A673 (cell line): ENCODE measurements around the gene FGGY. TPM values are rescaled to one million over a fixed set of nuclear protein-coding genes. Genes with fewer than 3 reads are reported as not detected.

Source experiments
- BruUV-seq: library from RNA; stranded (reverse); fragments of 400-500 nt; replicated peaks from 2 replicates; lab custom pipeline; 2021; lab: Mats Ljungman, UMichigan
- CTCF ChIA-PET: fragments of 300-600 bp; sonication (Branson Sonifier 250); formaldehyde crosslinking; loops from one replicate; lab custom pipeline; 2022; ENCODE audit warnings: antibody characterized with exemption; lab: Charles Lee
- POLR2A ChIA-PET: fragments of 300-600 bp; sonication (Branson Sonifier 250); formaldehyde crosslinking; loops from one replicate; lab custom pipeline; 2022; ENCODE audit warnings: antibody characterized with exemption; ENCODE audit not compliant: low non-redundant PET; lab: Charles Lee
- DNase-seq: peaks from one replicate; pipeline ENCODE4 v3.0.0-alpha.2; 2015; ENCODE audit warnings: low spot score
- H3K27ac ChIP-seq: fragments of 200-600 bp; sonication (generic); 2 replicates; pipeline ENCODE4 v1.5.1; 2016; ENCODE audit warnings: mixed run types, low read depth, mild to moderate bottlenecking, mixed read lengths, antibody characterized with exemption, low read length; ENCODE audit not compliant: poor library complexity, severe bottlenecking
- H3K27me3 ChIP-seq: fragments of 200-600 bp; sonication (generic); replicated peaks from 2 replicates; pipeline ENCODE4 v1.6.1; 2017; ENCODE audit warnings: mixed run types, low read depth, mild to moderate bottlenecking, mixed read lengths, antibody characterized with exemption, low read length; ENCODE audit not compliant: insufficient read depth, poor library complexity
- H3K36me3 ChIP-seq: fragments of 200-600 bp; sonication (generic); 2 replicates; pipeline ENCODE4 v1.6.1; 2016; ENCODE audit warnings: mixed run types, mild to moderate bottlenecking, mixed read lengths, antibody characterized with exemption, low read length; ENCODE audit not compliant: insufficient read depth, poor library complexity, severe bottlenecking
- H3K4me1 ChIP-seq: fragments of 200-600 bp; sonication (generic); 2 replicates; pipeline ENCODE4 v1.6.1; 2017; ENCODE audit warnings: mixed run types, mild to moderate bottlenecking, mixed read lengths, antibody characterized with exemption, low read length; ENCODE audit not compliant: insufficient read depth, poor library complexity, severe bottlenecking
- H3K4me3 ChIP-seq: fragments of 200-600 bp; sonication (generic); 2 replicates; pipeline ENCODE4 v1.5.1; 2016; ENCODE audit warnings: low read depth, mixed run types, mild to moderate bottlenecking, mixed read lengths, low read length; ENCODE audit not compliant: poor library complexity, severe bottlenecking
- H3K9me3 ChIP-seq: fragments of 200-600 bp; sonication (generic); 2 replicates; pipeline ENCODE4 v1.6.1; 2016; ENCODE audit warnings: mixed run types, low read depth, mild to moderate bottlenecking, mixed read lengths, antibody characterized with exemption, low read length; ENCODE audit not compliant: poor library complexity, severe bottlenecking
- CTCF ChIP-seq: fragments of 300-800, 200-600 bp; sonication (generic); conservative IDR thresholded peaks from 2 replicates; pipeline ENCODE4 v1.5.1; 2017; ENCODE audit warnings: low read depth, mild to moderate bottlenecking, antibody characterized with exemption, low read length, moderate library complexity, mixed read lengths
- EZH2 ChIP-seq: fragments of 200-600 bp; sonication (generic); IDR thresholded peaks from 2 replicates; pipeline ENCODE4 v1.6.1; 2017; ENCODE audit warnings: borderline replicate concordance, low read depth, mild to moderate bottlenecking, mixed read lengths, antibody characterized with exemption, low read length; ENCODE audit not compliant: poor library complexity, severe bottlenecking
- intact Hi-C: fragments of 100-400 bp; cut with micrococcal nuclease; formaldehyde crosslinking; loops from one replicate; pipeline ENCODE4 v1.10.0; 2022; ENCODE audit not compliant: unreplicated experiment
- total RNA-seq: library from RNA; stranded (reverse); gene quantifications from 2 replicates; pipeline ENCODE4 v1.2.3, GENCODE V29; 2021

FGGY gene
- total RNA-seq, 1 experiment from 2014 or later: 2.6 TPM

GRCh38 chr1:59478822-59479221 lies 181.9 kb downstream of the FGGY start:
- no peaks in the 10 kb centered on the region for H3K9me3 ChIP-seq
- no peaks in the 10 kb centered on the region for H3K36me3 ChIP-seq
- CTCF ChIA-PET: no interaction called here
- H3K4me1 ChIP-seq: no peaks in the 10 kb centered on the region
- POLR2A ChIA-PET: no interaction called here
- TF ChIP-seq EZH2 (no peak), CTCF (no peak)
- BruUV-seq: no TSS peak
- no peak overlapping the region for H3K4me3 ChIP-seq
- intact Hi-C loops: no loop called here
- no peak for DNase-seq
- no peaks in the 10 kb centered on the region for H3K27me3 ChIP-seq
- H3K27ac ChIP-seq: no peak overlapping the region

- no TSS peak for BruUV-seq
- H3K36me3 ChIP-seq: no peaks in the 10 kb centered on the region
- TF ChIP-seq EZH2 (no peak), CTCF (no peak)
- peaks cover 5% of the 10 kb centered on the region for H3K4me1 ChIP-seq
- CTCF ChIA-PET: no interaction called here
- no peak overlapping the region for H3K27ac ChIP-seq
- no peak for DNase-seq
- no peak overlapping the region for H3K4me3 ChIP-seq
- no peaks in the 10 kb centered on the region for H3K9me3 ChIP-seq
- POLR2A ChIA-PET: no interaction called here
- intact Hi-C loops: no loop called here
- no peaks in the 10 kb centered on the region for H3K27me3 ChIP-seq
These were observed 183.4 kb downstream of the FGGY start for GRCh38 chr1:59480188-59480888.

GRCh38 chr1:59481881-59482505 lies 185.1 kb downstream of the FGGY start:
- intact Hi-C loops: no loop called here
- Histone ChIP-seq H3K9me3 (no peaks in the 10 kb centered on the region), H3K27ac (no peak overlapping the region), H3K36me3 (no peaks in the 10 kb centered on the region), H3K4me3 (no peak overlapping the region), H3K27me3 (no peaks in the 10 kb centered on the region), H3K4me1 (peaks cover 5% of the 10 kb centered on the region)
- DNase-seq: peak; percentile 23
- ChIA-PET POLR2A (no interaction called here), CTCF (no interaction called here)
- no TSS peak for BruUV-seq
- no peak for TF ChIP-seq EZH2
- TF ChIP-seq CTCF: no peak
